CD4-positive, alpha-beta T cell treated with Interleukin-15 for 4 hours (primary cell): ENCODE data around the gene HS3ST4.
"Not testable (repeated sequence)": the region's sequence is repeated elsewhere in the genome, so short reads cannot be mapped to it uniquely, and the experiment has no call there.

Source experiments
- DNase-seq: peaks from one replicate; pipeline ENCODE4 v3.0.0-alpha.2; 2020; ENCODE audit warnings: low spot score

The HS3ST4 gene

DNA sequence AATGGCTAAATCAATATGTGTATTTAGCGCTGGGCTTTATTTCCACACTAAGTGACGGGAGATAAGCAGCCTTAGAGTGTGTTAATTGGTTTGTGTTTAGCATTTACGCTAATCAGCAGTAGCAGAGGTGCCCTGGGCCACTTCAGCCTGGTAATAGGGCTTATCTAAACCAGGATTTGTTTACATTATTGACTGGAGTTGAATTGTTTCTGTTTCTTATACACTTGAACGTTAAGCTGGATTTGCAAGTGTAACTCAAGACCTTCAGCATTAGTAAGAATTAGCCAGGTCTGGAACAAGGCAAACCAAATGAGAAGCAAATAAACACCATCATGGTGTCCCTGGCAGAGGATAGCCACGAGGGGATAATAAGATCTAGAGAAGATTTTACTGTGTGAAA lies 313.6 kb downstream of the HS3ST4 start:
- DNase-seq: no peak

DNA sequence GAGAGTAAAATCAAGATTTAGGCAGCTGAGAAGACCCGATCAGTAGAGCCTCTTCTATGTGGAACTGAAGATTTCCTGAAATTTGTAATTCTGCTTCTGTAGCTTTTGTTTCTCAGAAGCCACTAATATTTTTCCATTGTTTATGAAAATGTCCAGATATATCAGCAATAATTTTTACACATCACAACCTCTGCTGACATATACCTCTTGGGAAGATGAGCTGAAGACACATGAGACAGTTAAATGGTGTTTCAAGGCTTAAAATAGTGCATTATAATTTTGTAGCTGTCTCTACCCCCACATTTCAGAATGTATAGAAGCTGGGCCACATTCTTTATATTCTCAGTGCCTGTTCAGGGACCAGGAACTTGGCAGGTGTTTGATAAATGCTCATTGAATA lies 320.6 kb downstream of the HS3ST4 start:
- DNase-seq: no peak

DNA sequence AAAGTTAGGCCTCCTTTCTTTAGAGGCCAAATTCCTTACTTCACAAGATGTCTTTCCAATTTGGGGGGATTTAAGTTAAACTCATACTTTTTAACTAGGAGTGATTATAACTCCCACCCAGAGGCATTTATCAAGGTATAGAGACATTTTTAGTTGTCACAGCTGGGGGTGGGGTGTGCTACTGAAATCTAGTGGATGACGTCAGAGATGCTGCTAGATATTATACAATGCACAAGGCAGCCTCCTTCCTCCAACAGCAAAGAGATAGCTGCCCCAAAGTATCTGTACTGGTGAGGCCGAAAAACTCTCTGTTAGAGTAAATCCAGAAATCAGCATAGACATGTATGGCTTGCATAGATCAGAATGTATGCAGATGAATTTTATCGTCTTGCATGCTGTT lies 324.0 kb downstream of the HS3ST4 start:
- DNase-seq: no peak

DNA sequence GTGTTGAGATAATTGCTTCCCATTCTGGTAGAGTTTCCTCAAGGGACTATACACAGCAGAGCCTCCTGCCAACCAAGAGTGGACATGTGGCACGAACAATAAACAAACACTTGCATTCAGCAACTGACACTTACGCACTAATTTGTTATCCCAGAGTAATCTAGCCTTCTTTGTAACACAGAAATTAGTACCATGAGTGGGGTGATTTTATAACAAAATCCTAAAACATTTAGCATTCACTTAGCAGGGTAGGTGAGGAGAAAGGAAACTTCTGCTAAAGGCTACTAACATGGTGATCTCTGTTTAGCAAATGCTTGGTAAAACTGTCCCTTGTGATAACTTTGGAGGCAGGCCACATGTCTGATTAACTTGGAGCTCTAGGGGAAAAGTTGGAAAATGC lies 325.2 kb downstream of the HS3ST4 start:
- DNase-seq: no peak

DNA sequence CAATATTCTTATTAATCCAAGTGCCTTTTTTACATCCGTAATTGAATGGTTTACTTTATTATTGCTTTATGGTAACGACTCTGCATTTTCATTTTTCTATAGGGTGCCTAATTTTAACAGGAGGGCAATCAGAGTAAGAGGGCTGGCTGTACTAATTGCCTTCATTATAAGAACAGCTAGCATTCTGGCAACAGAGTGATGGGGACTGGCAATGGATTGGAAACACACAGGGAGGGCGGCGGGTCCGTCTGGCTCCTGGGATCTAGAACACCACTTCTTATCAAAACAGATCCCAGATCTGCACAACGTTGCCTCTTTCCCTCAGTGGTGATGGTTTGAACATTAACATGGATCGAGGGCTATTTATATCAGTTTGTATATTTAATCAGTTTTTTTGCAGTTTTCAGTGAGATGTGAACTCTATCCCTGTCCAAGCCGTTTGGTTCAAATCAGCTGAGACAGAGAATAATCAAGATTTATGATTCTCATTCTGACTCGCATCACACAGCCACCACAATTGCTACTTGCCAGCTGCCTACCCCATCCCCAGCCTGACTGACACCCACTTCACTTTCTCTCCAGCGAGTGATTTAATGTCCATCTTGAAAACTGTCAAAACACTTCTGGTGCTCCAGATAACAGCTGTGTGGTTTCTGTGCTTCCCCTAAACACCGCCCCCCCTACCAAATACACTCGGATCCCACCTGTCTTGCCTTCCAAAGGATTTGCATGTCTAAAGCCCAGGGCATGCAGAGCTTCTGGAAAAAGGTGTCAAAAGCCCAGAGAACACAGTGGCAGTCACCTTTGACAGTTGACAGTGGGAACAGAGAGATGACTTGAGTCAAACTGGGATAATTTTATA lies 327.9 kb downstream of the HS3ST4 start:
- DNase-seq: no peak

DNA sequence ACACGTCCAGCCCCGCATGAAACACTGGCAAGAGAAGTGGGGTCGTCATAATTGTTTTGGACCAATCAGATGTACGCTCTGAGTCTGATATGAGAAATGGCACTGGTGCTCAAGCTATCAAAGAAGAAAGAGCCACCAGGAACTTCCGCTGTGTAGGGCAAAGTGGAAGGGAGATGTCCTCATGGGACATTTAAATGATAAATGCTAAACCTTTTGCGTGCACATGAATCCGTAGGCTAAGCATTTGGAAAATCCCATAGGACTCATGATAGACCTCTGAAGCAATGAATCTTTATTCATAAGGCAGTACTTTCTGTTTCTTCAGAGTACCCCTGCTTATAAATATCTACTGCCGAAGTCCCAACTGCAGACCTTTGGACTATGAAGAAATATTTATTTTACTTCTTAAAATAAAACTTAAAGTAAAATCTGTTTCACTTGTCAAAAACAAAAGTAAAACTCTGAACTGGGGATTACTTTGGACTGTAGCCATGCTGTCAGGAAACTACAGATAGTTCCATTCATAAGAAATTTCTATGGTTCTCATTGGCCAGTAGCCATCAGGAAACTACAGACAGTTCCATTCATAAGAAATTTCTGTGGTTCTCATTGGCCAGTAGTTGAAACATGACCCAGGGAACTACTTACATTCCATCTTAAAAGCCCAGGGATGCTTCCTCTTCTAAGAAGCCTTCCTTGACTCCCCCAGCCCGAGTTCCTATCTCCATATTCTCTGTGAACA lies 335.1 kb downstream of the HS3ST4 start:
- DNase-seq: no peak

DNA sequence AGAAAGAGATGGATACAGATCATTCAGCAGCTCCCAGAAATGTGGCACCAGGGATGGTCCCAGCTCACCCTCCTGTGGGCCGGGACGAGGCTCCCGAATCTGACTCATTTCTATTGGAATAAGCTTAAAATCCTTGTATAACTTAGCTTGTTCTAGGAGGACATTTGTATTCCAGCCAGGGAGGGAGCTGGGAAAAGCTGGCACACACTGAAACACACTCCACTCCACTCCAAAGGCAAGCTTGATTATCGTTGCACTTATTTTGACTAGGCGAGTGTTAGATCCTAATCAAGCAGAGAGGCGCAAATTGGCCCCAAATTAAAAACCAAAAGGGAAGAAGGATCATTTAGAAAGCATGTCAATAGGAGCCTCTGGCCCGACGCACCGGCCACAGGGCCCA lies 339.5 kb downstream of the HS3ST4 start:
- no peak for DNase-seq

DNA sequence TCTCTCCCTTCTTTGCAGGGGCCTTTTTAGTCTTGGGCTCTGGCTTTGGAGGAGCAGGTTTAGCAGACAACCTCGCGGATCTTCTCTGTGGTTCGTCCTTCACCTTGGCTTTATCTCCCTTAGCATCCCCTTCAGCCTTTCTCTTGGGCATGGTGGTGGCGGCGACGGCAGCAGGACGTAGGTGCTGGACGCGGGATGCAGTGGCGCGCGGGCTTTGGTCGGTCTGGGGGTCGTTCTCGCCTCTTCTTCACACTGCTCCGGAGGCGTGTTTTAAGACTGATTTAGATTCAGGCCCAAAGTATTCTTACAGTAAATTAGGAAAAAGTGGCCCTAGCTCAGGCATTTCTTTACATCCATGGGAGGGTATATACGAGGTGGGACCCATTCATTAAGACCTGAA lies 340.9 kb downstream of the HS3ST4 start:
- not testable (repeated sequence) for DNase-seq

DNA sequence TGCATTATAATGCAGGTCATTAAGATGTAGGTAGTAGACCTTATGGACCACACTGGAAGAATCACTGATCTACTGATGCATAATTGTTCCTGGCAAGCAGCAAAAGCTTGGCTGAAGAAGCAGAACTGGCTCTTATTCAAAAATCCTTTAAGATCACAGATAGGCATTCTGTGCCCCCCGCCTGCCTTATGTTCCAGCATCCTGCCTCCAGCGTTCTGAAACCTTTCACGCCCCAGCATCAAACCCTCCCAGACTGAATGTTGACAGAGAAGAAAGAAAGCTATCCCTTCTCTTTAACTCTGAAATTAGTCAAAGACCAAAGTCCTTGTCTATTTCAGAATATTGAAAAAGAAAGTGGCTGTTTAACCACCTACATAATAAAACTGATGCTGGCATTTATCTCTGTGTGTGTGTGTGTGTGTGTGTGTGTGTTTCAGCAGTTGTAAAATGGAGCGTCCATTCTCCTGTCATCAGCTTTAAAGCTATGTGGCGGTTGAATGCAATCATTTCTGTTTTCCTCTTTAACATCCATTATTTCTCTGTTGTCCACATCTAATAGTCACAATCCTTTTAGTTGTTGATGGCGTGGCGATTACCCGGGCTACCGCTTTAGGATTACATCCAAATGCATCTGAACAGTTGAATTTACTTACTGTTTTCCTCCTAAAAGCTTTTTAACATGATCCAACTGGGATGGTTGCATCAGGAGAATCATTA lies 350.4 kb downstream of the HS3ST4 start:
- DNase-seq: no peak

DNA sequence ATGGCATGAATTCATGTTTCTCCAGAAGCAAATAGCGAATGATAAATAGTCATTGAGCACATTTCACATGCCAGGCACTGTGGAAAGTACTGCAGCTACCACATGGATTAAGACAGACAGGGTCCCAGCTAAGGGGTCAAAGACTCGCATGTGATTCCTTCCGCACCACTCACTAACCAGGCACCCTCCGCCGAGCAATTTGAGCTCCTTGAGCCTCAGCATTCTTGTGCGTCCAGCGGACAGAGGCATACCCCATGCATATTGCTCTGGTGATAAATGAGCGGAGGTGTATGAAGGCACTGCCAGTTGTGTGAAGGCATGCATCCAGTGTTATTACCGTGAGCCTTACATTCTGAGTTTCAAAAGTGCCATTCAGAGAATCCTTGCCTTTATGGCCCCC lies 358.7 kb downstream of the HS3ST4 start:
- no peak for DNase-seq

DNA sequence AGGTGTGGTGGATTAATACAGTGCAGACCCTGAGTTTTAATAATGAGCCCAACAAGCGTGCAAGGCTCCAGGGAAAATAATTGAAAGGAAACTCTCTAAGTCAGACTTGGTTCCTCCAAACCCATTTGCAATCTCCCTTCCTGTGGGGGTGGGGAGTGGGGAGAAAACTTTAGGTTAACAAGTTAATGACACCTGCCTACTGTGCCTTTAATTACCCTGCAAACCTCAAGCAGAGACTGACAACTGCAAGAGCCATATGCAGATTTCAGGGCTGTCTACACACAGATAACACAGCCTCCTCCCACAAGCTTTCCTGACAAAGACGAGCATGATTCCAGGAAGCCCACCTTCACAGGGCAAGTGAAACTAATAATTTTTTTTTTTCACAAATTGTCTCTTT lies 359.3 kb downstream of the HS3ST4 start:
- DNase-seq: no peak

DNA sequence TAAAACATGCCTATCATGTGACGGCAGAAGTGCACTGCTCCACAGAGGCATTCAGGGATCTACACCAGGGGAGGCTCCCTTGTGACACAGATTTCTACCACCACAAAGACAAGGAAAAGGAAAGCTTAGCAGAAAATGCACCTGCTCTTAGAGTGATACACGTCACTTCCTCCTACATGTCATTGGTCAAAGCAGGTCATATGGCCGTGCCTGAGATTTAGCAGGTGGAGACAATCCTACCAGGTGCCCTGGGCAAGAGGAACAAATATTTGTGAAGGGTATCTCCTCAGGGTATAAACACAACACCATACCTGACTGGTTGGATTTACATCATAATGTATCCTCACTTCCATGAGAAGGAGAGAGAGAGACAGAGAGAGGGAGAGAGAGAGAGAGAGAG lies 362.1 kb downstream of the HS3ST4 start:
- no peak for DNase-seq

DNA sequence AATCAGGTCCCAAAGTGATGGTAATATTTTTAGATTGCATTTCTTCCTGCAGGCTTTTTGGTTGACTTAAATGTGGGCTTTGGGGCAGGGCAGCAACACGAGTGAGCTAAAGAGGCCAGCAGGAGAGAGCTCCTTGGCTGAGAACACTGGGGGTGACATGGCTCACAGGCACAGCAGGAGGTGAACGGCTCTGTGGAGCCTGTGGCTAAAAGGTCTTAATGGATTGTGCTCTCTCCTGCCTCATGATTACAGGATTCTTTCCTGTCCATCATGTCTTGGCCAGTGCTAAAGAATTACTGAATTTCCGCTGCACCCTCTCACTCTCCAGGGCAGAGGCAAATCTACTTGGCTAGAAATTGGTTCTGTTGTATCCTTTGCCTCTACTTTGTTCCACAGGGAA lies 366.6 kb downstream of the HS3ST4 start:
- no peak for DNase-seq

DNA sequence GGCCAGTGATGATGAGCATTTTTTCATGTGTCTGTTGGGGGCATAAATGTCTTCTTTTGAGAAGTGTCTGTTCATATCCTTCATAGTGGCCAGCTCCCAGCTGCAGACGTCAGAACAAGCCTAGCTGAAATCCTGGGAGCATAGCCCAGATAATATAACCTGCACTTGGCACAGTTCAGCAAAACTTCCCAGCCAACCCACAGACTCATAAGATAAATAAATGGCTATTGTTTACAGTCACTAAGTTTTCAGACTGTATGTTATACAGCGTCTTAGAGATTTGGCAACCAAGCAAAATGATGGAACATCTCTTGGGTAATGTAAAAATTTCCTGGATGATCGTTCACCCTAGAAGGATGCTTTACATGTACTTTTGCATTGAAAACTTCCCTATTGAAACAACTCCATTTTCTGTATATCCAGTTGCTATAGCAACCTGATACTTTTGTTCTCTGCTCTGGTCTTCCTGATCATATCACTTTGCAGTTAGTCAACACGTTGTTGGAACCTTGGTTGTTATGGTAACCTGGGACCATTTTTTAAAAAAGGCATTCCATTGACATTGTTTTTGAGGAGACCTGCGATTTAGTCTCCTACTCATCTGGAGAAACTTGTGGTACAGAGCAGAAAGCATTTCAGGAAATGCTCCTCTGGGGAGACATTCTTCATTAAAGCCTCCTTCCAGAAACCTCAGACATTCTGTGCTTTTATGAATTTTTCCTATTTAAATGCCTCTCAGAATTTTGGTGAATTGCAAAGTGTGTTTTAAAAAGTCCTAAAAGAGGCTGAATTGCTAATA lies 378.7 kb downstream of the HS3ST4 start:
- DNase-seq: no peak

DNA sequence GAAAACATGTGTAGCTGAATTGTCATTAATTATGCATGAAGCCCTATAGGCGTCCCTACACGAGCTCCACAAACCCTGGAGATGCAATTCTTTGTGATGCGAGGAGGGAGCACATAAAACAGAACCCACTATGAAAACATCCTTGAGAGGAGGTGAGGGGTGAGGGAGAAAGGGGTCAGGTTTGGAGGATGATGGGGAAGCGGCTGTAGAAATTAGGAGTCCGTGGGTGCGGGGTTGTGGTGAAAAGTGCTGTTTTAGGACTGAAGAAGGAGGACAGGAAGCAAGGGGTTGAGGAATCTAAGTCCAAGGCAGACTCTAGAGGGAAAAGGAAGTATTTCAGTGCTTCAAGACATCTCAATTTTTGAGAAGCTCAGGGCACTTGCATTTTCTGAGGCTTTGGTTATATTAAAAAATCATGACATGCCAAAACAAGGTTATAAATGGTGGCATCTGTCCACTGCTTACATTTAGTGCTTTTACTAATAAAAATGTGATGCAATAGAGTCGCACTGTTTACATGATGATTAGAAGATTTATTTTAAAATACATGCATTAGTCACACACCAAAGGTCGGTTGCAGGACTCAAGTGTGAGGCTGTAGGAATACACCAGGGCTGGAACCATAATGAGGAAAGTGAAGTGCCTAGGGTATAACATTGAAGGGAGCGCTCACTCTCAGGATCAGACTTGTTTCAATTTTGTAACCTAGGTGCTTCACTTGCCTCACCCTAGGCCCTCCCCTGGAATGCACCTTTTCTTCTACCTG lies 379.5 kb downstream of the HS3ST4 start:
- DNase-seq: no peak

DNA sequence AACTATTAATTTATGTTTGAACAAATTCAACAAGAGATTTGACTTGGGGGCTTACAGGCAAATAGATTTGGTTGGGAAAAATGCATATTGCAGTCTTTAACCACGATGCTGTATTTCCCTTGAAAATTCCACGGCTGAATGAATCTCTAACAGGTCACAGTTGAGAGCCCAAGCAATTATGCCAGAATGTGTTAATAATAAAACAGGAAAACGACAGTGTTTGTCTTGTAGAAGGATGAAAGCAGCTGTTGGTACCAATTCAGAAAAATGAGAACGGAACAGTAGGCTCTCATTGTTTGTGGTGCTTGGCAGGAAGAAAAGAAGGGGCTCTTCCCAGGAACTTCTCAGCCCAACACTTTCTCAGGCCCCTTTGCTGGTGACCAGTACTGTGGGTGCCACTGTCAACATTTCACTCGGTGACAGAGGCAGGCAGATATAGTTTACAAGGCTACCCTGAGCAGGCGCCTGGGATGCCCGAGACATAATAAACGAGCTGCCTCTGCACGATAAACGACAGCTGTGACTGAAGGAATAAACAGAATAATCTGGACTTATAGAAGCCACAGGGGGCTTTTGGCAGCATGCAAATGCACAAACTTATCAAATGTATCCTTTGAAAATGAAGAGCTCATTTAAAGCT lies 387.1 kb downstream of the HS3ST4 start:
- no peak for DNase-seq

DNA sequence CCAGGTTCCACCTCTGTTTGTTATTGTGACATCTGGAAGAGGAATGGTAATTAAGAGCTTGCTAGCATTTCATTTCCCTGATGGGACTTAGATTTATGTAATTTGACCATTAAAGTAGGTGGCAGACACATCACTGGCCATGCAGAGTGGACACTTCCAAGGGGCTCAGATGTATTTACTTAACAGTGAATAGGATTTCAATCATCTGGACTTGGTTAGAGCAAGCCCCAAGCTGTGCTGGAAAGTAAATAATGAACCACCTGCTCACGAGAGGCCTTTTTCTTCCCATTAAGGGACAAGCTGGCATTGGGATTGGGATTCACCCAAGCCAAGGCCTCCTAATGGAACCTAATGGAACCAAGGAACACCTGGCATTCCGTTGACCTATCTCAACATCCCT lies 395.3 kb downstream of the HS3ST4 start:
- DNase-seq: no peak

DNA sequence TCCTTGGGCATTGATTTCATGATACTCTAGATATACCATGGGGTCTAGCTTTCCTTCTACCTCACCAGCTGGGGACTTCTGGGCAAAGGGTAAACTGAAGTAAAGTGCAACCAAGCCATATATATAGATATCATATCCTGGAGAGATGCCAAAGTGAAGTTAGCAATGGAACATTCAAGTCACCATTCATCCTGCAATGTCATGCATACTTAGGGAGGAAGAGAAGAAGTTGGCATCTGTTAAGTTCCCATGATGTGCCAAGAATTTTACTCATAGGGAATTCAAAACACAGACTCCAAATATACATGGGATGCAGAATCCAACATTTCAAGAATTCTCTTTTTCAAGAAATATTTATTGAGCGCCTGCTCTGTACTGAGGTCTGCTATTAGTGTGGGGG lies 399.8 kb downstream of the HS3ST4 start:
- no peak for DNase-seq

DNA sequence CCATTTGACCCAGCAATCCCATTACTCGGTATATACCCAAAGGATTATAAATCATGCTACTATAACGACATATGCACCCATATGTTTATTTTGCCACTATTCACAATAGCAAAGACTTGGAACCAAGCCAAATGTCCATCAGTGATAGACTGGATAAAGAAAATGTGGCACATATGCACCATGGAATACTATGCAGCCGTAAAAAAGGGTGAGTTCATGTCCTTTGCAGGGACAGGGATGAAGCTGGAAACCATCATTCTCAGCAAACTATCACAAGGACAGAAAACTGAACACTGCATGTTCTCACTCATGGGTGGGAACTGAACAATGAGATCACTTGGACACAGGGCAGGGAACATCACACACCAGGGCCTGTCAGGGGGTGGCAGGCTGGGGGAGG lies 406.4 kb downstream of the HS3ST4 start:
- DNase-seq: not testable (repeated sequence)

DNA sequence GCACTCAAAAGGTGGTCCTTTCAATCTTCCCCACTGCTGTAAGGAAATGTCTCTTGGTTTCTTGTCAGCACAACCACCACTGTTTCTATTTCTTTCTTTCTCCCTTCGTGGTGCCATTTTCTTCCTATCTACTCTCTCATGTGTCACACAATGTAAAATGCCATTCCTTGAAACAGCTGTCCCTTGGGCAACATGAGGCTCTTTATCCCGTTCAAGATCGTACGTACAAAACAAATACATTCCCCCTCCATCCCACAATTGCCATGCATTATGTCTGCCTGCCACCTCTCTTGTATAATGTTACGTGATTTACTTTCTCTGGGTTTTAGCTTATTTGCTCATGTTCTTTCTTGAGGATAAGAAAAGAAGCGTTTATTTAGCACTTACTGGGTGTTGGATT lies 410.6 kb downstream of the HS3ST4 start:
- no peak for DNase-seq
